ENCODE data around the gene FCN1. TPM values are rescaled to one million over a fixed set of nuclear protein-coding genes. Genes with fewer than 3 reads are reported as not detected.

FCN1 gene
- total RNA-seq, 3 donors from 2014 or later: 0.46 to 6.0 (median 3.3) TPM

- TF ChIP-seq CTCF (IDR thresholded peaks at IDR 0.05): no peak
- no peaks in the 10 kb centered on the region for H3K4me1 ChIP-seq (ENCODE audit: low read depth)
- no peaks in the 10 kb centered on the region for H3K36me3 ChIP-seq (ENCODE audit: low read depth)
- DNase-seq: no peak
- no peak for ATAC-seq
- H3K9me3 ChIP-seq: no peaks in the 10 kb centered on the region
- no peak overlapping the region for H3K4me3 ChIP-seq
- intact Hi-C loops (cut with DNase I, micrococcal nuclease): no loop called here
Observed at GRCh38 chr9:134869554-134870300, 48.0 kb downstream of the FCN1 start.

- no peak for TF ChIP-seq CTCF (IDR thresholded peaks at IDR 0.05)
- no peak for DNase-seq
- Histone ChIP-seq H3K9me3 (no peaks in the 10 kb centered on the region), H3K4me1 (ENCODE audit: low read depth) (no peaks in the 10 kb centered on the region), H3K36me3 (ENCODE audit: low read depth) (no peaks in the 10 kb centered on the region), H3K4me3 (no peak overlapping the region)
- intact Hi-C loops (cut with DNase I, micrococcal nuclease): no loop called here
- no peak for ATAC-seq
Observed at GRCh38 chr9:134868751-134869553, 48.8 kb downstream of the FCN1 start.

GRCh38 chr9:134867917-134868750 lies 49.6 kb downstream of the FCN1 start:
- Histone ChIP-seq H3K9me3 (no peaks in the 10 kb centered on the region), H3K4me1 (ENCODE audit: low read depth) (no peaks in the 10 kb centered on the region), H3K4me3 (no peak overlapping the region), H3K36me3 (ENCODE audit: low read depth) (no peaks in the 10 kb centered on the region)
- TF ChIP-seq CTCF (IDR thresholded peaks at IDR 0.05): no peak
- intact Hi-C loops (cut with DNase I, micrococcal nuclease): no loop called here
- no peak for DNase-seq
- no peak for ATAC-seq

GRCh38 chr9:134864821-134865190 lies 52.9 kb downstream of the FCN1 start:
- Histone ChIP-seq H3K36me3 (ENCODE audit: low read depth) (no peaks in the 10 kb centered on the region), H3K4me3 (no peak overlapping the region), H3K9me3 (no peaks in the 10 kb centered on the region), H3K4me1 (ENCODE audit: low read depth) (no peaks in the 10 kb centered on the region)
- DNase-seq (no peak), ATAC-seq (no peak)
- intact Hi-C loops (cut with DNase I, micrococcal nuclease): no loop called here
- no peak for TF ChIP-seq CTCF (IDR thresholded peaks at IDR 0.05)

GRCh38 chr9:134863941-134864820 lies 53.5 kb downstream of the FCN1 start:
- no peak overlapping the region for H3K4me3 ChIP-seq
- ATAC-seq (no peak), DNase-seq (no peak)
- no peaks in the 10 kb centered on the region for H3K4me1 ChIP-seq (ENCODE audit: low read depth)
- intact Hi-C loops (cut with DNase I, micrococcal nuclease): no loop called here
- H3K9me3 ChIP-seq: no peaks in the 10 kb centered on the region
- TF ChIP-seq CTCF (IDR thresholded peaks at IDR 0.05): no peak
- H3K36me3 ChIP-seq (ENCODE audit: low read depth): no peaks in the 10 kb centered on the region
